Right lobe of liver (tissue), 6 donors: Measurements from ENCODE around the gene SEPTIN2. TPM values are rescaled to one million over a fixed set of nuclear protein-coding genes. Genes with fewer than 3 reads are reported as not detected.
A peak's percentile ranks its signal among the peaks of the same experiment; 100 is the strongest.

Source experiments
- ATAC-seq, 4 donors: fragments of 200-7000 bp; cut with Tn5 transposase; one replicate each; pipeline ENCODE4 v1.9.1; 2020; ENCODE audit warnings: mild to moderate bottlenecking in 4 of 4, moderate library complexity in 4 of 4
- DNase-seq, 3 donors: peaks; one replicate each; pipeline ENCODE4 v3.0.0-alpha.2; 2020
- H3K27ac ChIP-seq, 3 donors: fragments of 200-600 bp; one replicate each; pipeline ENCODE4 v1.8.0; 2022
- H3K27me3 ChIP-seq, 2 donors: fragments of 200-600 bp; one replicate each; pipeline ENCODE4 v1.8.0; 2022
- H3K36me3 ChIP-seq, 4 donors: fragments of 200-600 bp; sonication (generic) in 1 of 4; one replicate each; pipeline versions ENCODE4 v1.5.1 to v1.8.0; 2017 to 2022; ENCODE audit warnings: control low read depth in 1 of 4
- H3K4me1 ChIP-seq, 4 donors: fragments of 200-600 bp; sonication (generic) in 1 of 4; one replicate each; pipeline versions ENCODE4 v1.5.1 to v1.8.0; 2017 to 2022; ENCODE audit warnings: control low read depth in 1 of 4
- H3K4me3 ChIP-seq, 3 donors: fragments of 200-600 bp; one replicate each; pipeline ENCODE4 v1.8.0; 2022
- H3K9me3 ChIP-seq, 4 donors: fragments of 200-600 bp; sonication (generic) in 1 of 4; one replicate each; pipeline versions ENCODE4 v1.5.1 to v1.8.0; 2017 to 2022; ENCODE audit warnings: control low read depth in 1 of 4
- POLR2A ChIP-seq: fragments of 450-650 bp; IDR thresholded peaks from one replicate; pipeline ENCODE4 v1.6.1; 2017; ENCODE audit warnings: antibody characterized with exemption, mild to moderate bottlenecking
- WGBS: methylation state at CpG from one replicate; pipeline ENCODE4 v1.1.6; 2018; ENCODE audit warnings: low coverage, low lambda C conversion rate; ENCODE audit not compliant: insufficient coverage; ENCODE audit errors: missing lambda C conversion rate; 5-methylcytosine and 5-hydroxymethylcytosine counted together
- intact Hi-C, 2 donors: fragments of 100-400 bp; cut with DNase I; formaldehyde crosslinking; loops; one replicate each; pipeline versions ENCODE4 v1.11.2 to v1.14.1; 2022
- total RNA-seq, 6 experiments: library from RNA; depleted of rRNA in 2 of 6; stranded (reverse); fragments of >200 nt in 2 of 6; fragmentation: NEBNext Ultra II Directional in 3 of 6; extraction: Animal tissue kit (Norgen Biotek cat#: 25700) in 3 of 6; gene quantifications; one replicate each; pipeline versions ENCODE4 v1.1.0 to v1.2.4, GENCODE V29; 2016 to 2023
- TF ChIP-seq, protein P1 (sequence below), 4 donors: fragments of 200-600 bp in 3 of 4; fragments of 450-650 bp in 1 of 4; IDR thresholded peaks; one replicate each; pipeline versions ENCODE4 v1.5.1 to v1.8.0; 2016 to 2022; ENCODE audit warnings: antibody characterized with exemption in 4 of 4, mild to moderate bottlenecking in 2 of 4
- donor health status: DM: no; HTN: yes; CAD: no.
- donor health status: DM: no; HTN: no; CAD: no.
- donor health status: DM: no; HTN: no; CAD: no.
- donor health status: DM: no; HTN: yes; CAD: no.
- donor health status: DM: no; HTN: yes; CAD: no.

The SEPTIN2 gene
- total RNA-seq, 6 experiments from 2014 or later: 66.6 to 97.9 (median 86.2) TPM

DNA sequence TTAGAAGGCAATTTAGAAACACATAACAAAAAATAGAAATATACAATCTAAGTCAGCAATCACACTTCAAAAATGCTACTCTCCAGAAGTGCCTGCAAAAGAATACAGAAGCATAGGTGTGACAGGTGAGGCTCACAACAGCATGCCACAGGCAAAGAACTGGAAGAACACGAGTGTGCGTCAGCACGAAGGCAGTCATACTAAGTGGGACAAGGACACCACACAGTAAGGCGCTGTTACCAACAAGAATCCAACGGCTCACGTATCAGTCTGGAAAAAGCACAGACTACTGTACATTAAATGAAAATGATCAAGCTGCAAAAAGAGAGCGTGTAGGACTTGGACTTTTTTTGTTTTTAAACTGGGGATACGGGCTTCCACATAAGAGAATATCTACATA lies 19.0 kb upstream of the SEPTIN2 start:
- H3K36me3 ChIP-seq: no peaks in the 10 kb centered on the region
- ATAC-seq (no peak), DNase-seq (no peak)
- intact Hi-C loops: no loop called here
- no peaks in the 10 kb centered on the region for H3K27me3 ChIP-seq
- H3K4me1 ChIP-seq: peaks cover 0 to 71% (median 10%) of the 10 kb centered on the region in 4 donors
- 97% methylated on average over 5 of the region's 8 CpGs for WGBS
- H3K9me3 ChIP-seq: no peaks in the 10 kb centered on the region
- H3K27ac ChIP-seq: no peak overlapping the region
- H3K4me3 ChIP-seq: no peak overlapping the region
- TF ChIP-seq, protein P1, sequence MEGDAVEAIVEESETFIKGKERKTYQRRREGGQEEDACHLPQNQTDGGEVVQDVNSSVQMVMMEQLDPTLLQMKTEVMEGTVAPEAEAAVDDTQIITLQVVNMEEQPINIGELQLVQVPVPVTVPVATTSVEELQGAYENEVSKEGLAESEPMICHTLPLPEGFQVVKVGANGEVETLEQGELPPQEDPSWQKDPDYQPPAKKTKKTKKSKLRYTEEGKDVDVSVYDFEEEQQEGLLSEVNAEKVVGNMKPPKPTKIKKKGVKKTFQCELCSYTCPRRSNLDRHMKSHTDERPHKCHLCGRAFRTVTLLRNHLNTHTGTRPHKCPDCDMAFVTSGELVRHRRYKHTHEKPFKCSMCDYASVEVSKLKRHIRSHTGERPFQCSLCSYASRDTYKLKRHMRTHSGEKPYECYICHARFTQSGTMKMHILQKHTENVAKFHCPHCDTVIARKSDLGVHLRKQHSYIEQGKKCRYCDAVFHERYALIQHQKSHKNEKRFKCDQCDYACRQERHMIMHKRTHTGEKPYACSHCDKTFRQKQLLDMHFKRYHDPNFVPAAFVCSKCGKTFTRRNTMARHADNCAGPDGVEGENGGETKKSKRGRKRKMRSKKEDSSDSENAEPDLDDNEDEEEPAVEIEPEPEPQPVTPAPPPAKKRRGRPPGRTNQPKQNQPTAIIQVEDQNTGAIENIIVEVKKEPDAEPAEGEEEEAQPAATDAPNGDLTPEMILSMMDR (IDR thresholded peaks at IDR 0.05): no peak
- no peak for TF ChIP-seq POLR2A

DNA sequence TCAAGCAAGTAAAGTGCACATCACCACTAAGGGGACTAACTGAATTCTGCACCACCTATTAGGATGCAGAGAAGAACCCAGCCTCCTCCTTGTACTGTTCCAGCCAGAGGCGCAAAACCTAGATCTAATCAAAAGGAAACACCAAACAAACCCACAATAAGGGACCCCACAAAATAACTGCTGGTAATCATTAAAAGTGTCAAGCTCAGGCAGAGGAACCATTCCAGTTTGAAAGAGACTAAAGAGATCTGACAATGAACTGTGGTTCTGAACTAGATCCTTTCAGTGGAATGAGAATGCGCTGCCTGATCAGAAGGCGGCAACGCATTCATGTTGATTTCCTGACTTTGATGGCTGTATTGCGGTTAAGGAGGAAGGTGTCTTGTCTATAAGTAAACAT lies 17.1 kb upstream of the SEPTIN2 start:
- WGBS: 76% methylated on average over 5 of the region's 5 CpGs

DNA sequence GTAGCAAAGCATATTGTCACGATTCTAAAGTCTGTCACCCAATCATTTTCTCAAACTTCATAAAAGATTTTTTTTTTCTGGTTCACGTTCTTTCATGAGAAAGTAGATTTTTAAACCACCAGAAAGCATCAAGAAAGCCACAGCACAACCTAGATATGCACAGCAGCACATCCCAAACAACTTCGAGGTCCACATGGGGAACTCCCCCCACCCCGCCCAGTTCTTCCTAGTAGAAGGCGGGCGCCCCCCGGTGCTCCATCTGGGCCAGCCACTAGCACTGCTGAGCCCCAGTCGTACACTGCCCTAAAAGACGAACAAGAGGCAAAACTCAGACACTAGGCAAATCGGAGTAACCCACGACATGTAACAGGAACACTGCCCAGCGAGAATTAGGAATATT lies 15.7 kb upstream of the SEPTIN2 start:
- WGBS: 79% methylated on average over 12 of the region's 12 CpGs
- Histone ChIP-seq H3K4me3 (no peak overlapping the region), H3K27ac (peak overlapping the region in 1 of 3 donors; percentile 68), H3K36me3 (no peaks in the 10 kb centered on the region), H3K4me1 (peaks cover 0 to 82% (median 12%) of the 10 kb centered on the region in 4 donors), H3K27me3 (no peaks in the 10 kb centered on the region), H3K9me3 (no peaks in the 10 kb centered on the region)
- intact Hi-C loops: no loop called here
- ATAC-seq (no peak), DNase-seq (no peak)
- TF ChIP-seq POLR2A: no peak
- TF ChIP-seq, protein P1 (IDR thresholded peaks at IDR 0.05): no peak

More for the DNA sequence above, 17.1 kb upstream of the SEPTIN2 start:
- Histone ChIP-seq H3K4me1 (peaks cover 0 to 82% (median 10%) of the 10 kb centered on the region in 4 donors), H3K9me3 (no peaks in the 10 kb centered on the region), H3K27ac (peak overlapping the region in 2 of 3 donors; percentile 38 to 68), H3K4me3 (no peak overlapping the region), H3K36me3 (no peaks in the 10 kb centered on the region), H3K27me3 (no peaks in the 10 kb centered on the region)
- TF ChIP-seq, protein P1 (IDR thresholded peaks at IDR 0.05): no peak
- no peak for TF ChIP-seq POLR2A
- ATAC-seq (peak in 3 of 4 donors; percentile 17 to 26 (median 25)), DNase-seq (no peak)
- intact Hi-C loops: no loop called here

DNA sequence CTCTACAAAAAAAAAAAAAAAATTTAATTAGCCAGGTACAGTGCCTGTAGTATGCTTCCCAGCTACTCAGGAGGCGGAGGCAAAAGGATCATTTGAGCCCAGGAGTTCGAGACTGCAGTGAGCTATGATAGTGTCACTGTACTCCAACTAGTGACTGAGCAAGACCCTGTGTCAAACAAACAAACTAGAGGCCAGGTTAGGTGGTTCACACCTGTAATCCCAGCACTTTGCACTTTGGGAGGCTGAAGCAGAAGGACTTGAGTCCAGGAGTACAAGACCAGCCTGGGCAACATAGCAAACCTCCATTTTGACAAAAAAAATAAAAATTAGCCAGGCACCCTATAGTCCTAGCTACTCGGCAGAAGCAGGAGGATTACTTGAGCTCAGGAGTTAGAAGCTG lies 13.6 kb upstream of the SEPTIN2 start:
- H3K4me3 ChIP-seq: no peak overlapping the region
- WGBS: 55% methylated on average over 1 of the region's 3 CpGs
- intact Hi-C loops: no loop called here
- peak overlapping the region in 1 of 3 donors; percentile 29 for H3K27ac ChIP-seq
- DNase-seq (no peak), ATAC-seq (peak in 2 of 4 donors; percentile 12 to 25)
- no peaks in the 10 kb centered on the region for H3K9me3 ChIP-seq
- H3K4me1 ChIP-seq: peaks cover 0 to 65% (median 12%) of the 10 kb centered on the region in 4 donors
- no peak for TF ChIP-seq POLR2A
- TF ChIP-seq, protein P1 (IDR thresholded peaks at IDR 0.05): no peak
- no peaks in the 10 kb centered on the region for H3K27me3 ChIP-seq
- H3K36me3 ChIP-seq: peaks cover 0 to 3% (median 0%) of the 10 kb centered on the region in 4 donors
